Right lobe of liver (tissue), 6 donors: ENCODE measurements around the gene TIMM44. TPM values are rescaled to one million over a fixed set of nuclear protein-coding genes. Genes with fewer than 3 reads are reported as not detected.
"Not testable (repeated sequence)": the region's sequence is repeated elsewhere in the genome, so short reads cannot be mapped to it uniquely, and the experiment has no call there.

ENCODE experiments used
- ATAC-seq, 4 donors: fragments of 200-7000 bp; cut with Tn5 transposase; one replicate each; pipeline ENCODE4 v1.9.1; 2020; ENCODE audit warnings: mild to moderate bottlenecking in 4 of 4, moderate library complexity in 4 of 4
- DNase-seq, 3 donors: peaks; one replicate each; pipeline ENCODE4 v3.0.0-alpha.2; 2020
- H3K27ac ChIP-seq, 3 donors: fragments of 200-600 bp; one replicate each; pipeline ENCODE4 v1.8.0; 2022
- H3K27me3 ChIP-seq, 2 donors: fragments of 200-600 bp; one replicate each; pipeline ENCODE4 v1.8.0; 2022
- H3K36me3 ChIP-seq, 4 donors: fragments of 200-600 bp; sonication (generic) in 1 of 4; one replicate each; pipeline versions ENCODE4 v1.5.1 to v1.8.0; 2017 to 2022; ENCODE audit warnings: control low read depth in 1 of 4
- H3K4me1 ChIP-seq, 4 donors: fragments of 200-600 bp; sonication (generic) in 1 of 4; one replicate each; pipeline versions ENCODE4 v1.5.1 to v1.8.0; 2017 to 2022; ENCODE audit warnings: control low read depth in 1 of 4
- H3K4me3 ChIP-seq, 3 donors: fragments of 200-600 bp; one replicate each; pipeline ENCODE4 v1.8.0; 2022
- H3K9me3 ChIP-seq, 4 donors: fragments of 200-600 bp; sonication (generic) in 1 of 4; one replicate each; pipeline versions ENCODE4 v1.5.1 to v1.8.0; 2017 to 2022; ENCODE audit warnings: control low read depth in 1 of 4
- CTCF ChIP-seq, 4 donors: fragments of 200-600 bp in 3 of 4; fragments of 450-650 bp in 1 of 4; IDR thresholded peaks; one replicate each; pipeline versions ENCODE4 v1.5.1 to v1.8.0; 2016 to 2022; ENCODE audit warnings: antibody characterized with exemption in 4 of 4, mild to moderate bottlenecking in 2 of 4
- POLR2A ChIP-seq: fragments of 450-650 bp; IDR thresholded peaks from one replicate; pipeline ENCODE4 v1.6.1; 2017; ENCODE audit warnings: antibody characterized with exemption, mild to moderate bottlenecking
- WGBS: methylation state at CpG from one replicate; pipeline ENCODE4 v1.1.6; 2018; ENCODE audit warnings: low coverage, low lambda C conversion rate; ENCODE audit not compliant: insufficient coverage; ENCODE audit errors: missing lambda C conversion rate; 5-methylcytosine and 5-hydroxymethylcytosine counted together
- intact Hi-C, 2 donors: fragments of 100-400 bp; cut with DNase I; formaldehyde crosslinking; loops; one replicate each; pipeline versions ENCODE4 v1.11.2 to v1.14.1; 2022
- total RNA-seq, 6 experiments: library from RNA; depleted of rRNA in 2 of 6; stranded (reverse); fragments of >200 nt in 2 of 6; fragmentation: NEBNext Ultra II Directional in 3 of 6; extraction: Animal tissue kit (Norgen Biotek cat#: 25700) in 3 of 6; gene quantifications; one replicate each; pipeline versions ENCODE4 v1.1.0 to v1.2.4, GENCODE V29; 2016 to 2023
- donor health status: DM: no; HTN: yes; CAD: no.
- donor health status: DM: no; HTN: no; CAD: no.
- donor health status: DM: no; HTN: no; CAD: no.
- donor health status: DM: no; HTN: yes; CAD: no.
- donor health status: DM: no; HTN: yes; CAD: no.

The TIMM44 gene
- total RNA-seq, 6 experiments from 2014 or later, result 26.1 to 41.7 (median 36.9) TPM

GRCh38 chr19:7919610-7920518 is 23.6 kb downstream of the TIMM44 start, which contains the start of gene SNAPC2:
Gene SNAPC2, plus strand, starts transcription at chr19:7920338. Its CDS starts 29 bp downstream, at chr19:7920367.
- Histone ChIP-seq H3K4me1 (peaks cover 0 to 41% (median 15%) of the 10 kb centered on the region in 4 donors), H3K27ac (peak within 1 kb of the TSS; percentile 66 to 81 (median 72)), H3K4me3 (peak within 1 kb of the TSS; percentile 83 to 95 (median 85)), H3K9me3 (no peaks in the 10 kb centered on the region), H3K36me3 (peaks cover 0 to 8% (median 0%) of the 10 kb centered on the region in 4 donors), H3K27me3 (no peaks in the 10 kb centered on the region)
- TF ChIP-seq POLR2A, result peak; percentile 50
- TF ChIP-seq CTCF (IDR thresholded peaks at IDR 0.05), result no peak
- peak; percentile 97 to 98 (median 97) for DNase-seq
- peak; percentile 49 to 62 (median 62) for ATAC-seq
- WGBS, result 12% methylated on average over 22 of the region's 62 CpGs
- intact Hi-C loops, result no loop called here

- Histone ChIP-seq H3K27me3 (no peaks in the 10 kb centered on the region), H3K36me3 (peaks cover 0 to 8% (median 0%) of the 10 kb centered on the region in 4 donors), H3K9me3 (no peaks in the 10 kb centered on the region), H3K4me3 (peak overlapping the region; percentile 83 to 95 (median 85)), H3K27ac (peak overlapping the region in 2 of 3 donors; percentile 66 to 81), H3K4me1 (peaks cover 0 to 41% (median 15%) of the 10 kb centered on the region in 4 donors)
- intact Hi-C loops, result no loop called here
- peak; percentile 14 to 48 (median 41) for ATAC-seq
- DNase-seq, result peak; percentile 76 to 95 (median 91)
- 20% methylated on average over 5 of the region's 42 CpGs for WGBS
- TF ChIP-seq POLR2A (peak; percentile 63), CTCF (IDR thresholded peaks at IDR 0.05) (no peak)
Observed at GRCh38 chr19:7918615-7919421, 24.6 kb downstream of the TIMM44 start.

GRCh38 chr19:7918062-7918614 is 25.3 kb downstream of the TIMM44 start:
- intact Hi-C loops, H3K9me3 ChIP-seq, H3K36me3 ChIP-seq, DNase-seq, H3K27me3 ChIP-seq, ATAC-seq: not testable (repeated sequence)
- whole genome bisulfite sequencing, result 11% methylated on average over 25 of the region's 29 CpGs
- peaks cover 0 to 41% (median 15%) of the 10 kb centered on the region in 4 donors for H3K4me1 ChIP-seq
- peak overlapping the region in 2 of 3 donors; percentile 36 to 81 for H3K27ac ChIP-seq
- H3K4me3 ChIP-seq, result peak overlapping the region; percentile 83 to 95 (median 85)

GRCh38 chr19:7917267-7918061 is 26.0 kb downstream of the TIMM44 start:
- Histone ChIP-seq H3K9me3 (no peaks in the 10 kb centered on the region), H3K27me3 (no peaks in the 10 kb centered on the region), H3K27ac (peak overlapping the region in 1 of 3 donors; percentile 81), H3K4me1 (peaks cover 0 to 41% (median 15%) of the 10 kb centered on the region in 4 donors), H3K36me3 (peaks cover 0 to 6% (median 0%) of the 10 kb centered on the region in 4 donors), H3K4me3 (peak overlapping the region; percentile 9 to 95 (median 23))
- DNase-seq, result peak; percentile 65 to 71 (median 69)
- WGBS, result 0% methylated on average over 9 of the region's 71 CpGs
- intact Hi-C loops, result no loop called here
- peak; percentile 45 to 59 (median 53) for TF ChIP-seq CTCF (IDR thresholded peaks at IDR 0.05)
- no peak for TF ChIP-seq POLR2A
- ATAC-seq, result peak in 1 of 4 donors; percentile 1
